Measurements from ENCODE around the gene LUC7L2. TPM values are rescaled to one million over a fixed set of nuclear protein-coding genes. Genes with fewer than 3 reads are reported as not detected.
A peak's percentile ranks its signal among the peaks of the same experiment; 100 is the strongest.

LUC7L2 gene
- total and polyA plus RNA-seq, 9 of the 15 experiments (the other 6 are each of a cell fraction or from before 2014, with no cell fraction given): 56.1 to 207 (median 141) TPM

- TF ChIP-seq MYNN (IDR thresholded peaks at IDR 0.05) (no peak), MYNN (CRISPR knock-in tag; IDR thresholded peaks at IDR 0.05) (no peak), ELF1 (tag; IDR thresholded peaks at IDR 0.05) (no peak), ASH1L (IDR thresholded peaks at IDR 0.05; ENCODE audit: borderline replicate concordance, low read depth, partially characterized antibody) (peak; percentile 55), DNMT1 (IDR thresholded peaks at IDR 0.05) (no peak), L3MBTL2 (IDR thresholded peaks at IDR 0.05) (no peak), MXD1 (CRISPR knock-in tag; IDR thresholded peaks at IDR 0.05; ENCODE audit: borderline replicate concordance, poor library complexity, severe bottlenecking) (no peak), RFX7 (CRISPR knock-in tag; IDR thresholded peaks at IDR 0.05) (no peak), PHB2 (IDR thresholded peaks at IDR 0.05; ENCODE audit: low read depth) (no peak), ZNF583 (CRISPR knock-in tag; IDR thresholded peaks at IDR 0.05) (no peak), MAFK (IDR thresholded peaks at IDR 0.05; ENCODE audit: low read length) (no peak), DIDO1 (tag; IDR thresholded peaks at IDR 0.05; ENCODE audit: low read depth) (no peak), SAFB (IDR thresholded peaks at IDR 0.05; ENCODE audit: borderline replicate concordance, low read depth, low read length) (no peak), POLR3G (IDR thresholded peaks at IDR 0.05; ENCODE audit: extremely low read depth, insufficient read length, insufficient replicate concordance) (no peak), FOXA1 (IDR thresholded peaks at IDR 0.05; ENCODE audit: borderline replicate concordance) (no peak), PHF21A (IDR thresholded peaks at IDR 0.05; ENCODE audit: borderline replicate concordance, low read depth) (no peak; the same call in 1 of the 2 replicates), SIRT6 (IDR thresholded peaks at IDR 0.05; ENCODE audit: low read depth, low read length) (no peak), BRD9 (IDR thresholded peaks at IDR 0.05; ENCODE audit: low read depth, partially characterized antibody) (peak; percentile 92), TAF1 (IDR thresholded peaks at IDR 0.05; ENCODE audit: control insufficient read depth, extremely low read depth, insufficient read depth, low read length, severe bottlenecking) (no peak), SIN3B (IDR thresholded peaks at IDR 0.05; ENCODE audit: low read depth) (no peak), ZNF589 (CRISPR knock-in tag; IDR thresholded peaks at IDR 0.05; ENCODE audit: low read depth) (no peak), RUNX1 (IDR thresholded peaks at IDR 0.05; ENCODE audit: low read depth) (no peak), ZNF436 (CRISPR knock-in tag; IDR thresholded peaks at IDR 0.05) (no peak), VEZF1 (CRISPR knock-in tag; IDR thresholded peaks at IDR 0.05) (no peak), ZNF830 (CRISPR knock-in tag; IDR thresholded peaks at IDR 0.05) (no peak), NFYB (IDR thresholded peaks at IDR 0.05; ENCODE audit: extremely low read depth, insufficient read length) (no peak), GABPB1 (CRISPR knock-in tag; IDR thresholded peaks at IDR 0.05) (no peak), RBM39 (optimal IDR thresholded peaks at IDR 0.05; ENCODE audit: low read depth, low read length) (no peak)
Measured at GRCh38 chr7:139339698-139340036, 20.0 kb upstream of the LUC7L2 start (continued).
